MM.1S (cell line): ENCODE measurements around the gene ZNF776.

Experiments used
- CTCF ChIP-seq: fragments of 300-600 bp; sonication (generic); IDR thresholded peaks from 2 replicates; pipeline ENCODE4 v1.5.1; 2016; ENCODE audit warnings: antibody characterized with exemption, low read length, mixed read lengths
- EZH2 ChIP-seq: fragments of 300-600 bp; sonication (generic); optimal IDR thresholded peaks from 2 replicates; pipeline ENCODE3; 2017; ENCODE audit warnings: low read depth, mild to moderate bottlenecking, antibody characterized with exemption, low read length, mixed read lengths
- EZH2phosphoT487 ChIP-seq: fragments of 300-600 bp; sonication (generic); IDR thresholded peaks from 2 replicates; pipeline ENCODE4 v1.6.1; 2018; ENCODE audit warnings: antibody characterized with exemption, low read length

GRCh38 chr19:57776764-57777296, 30.2 kb downstream of the ZNF776 start:
- no peak for TF ChIP-seq CTCF
- no peak for TF ChIP-seq EZH2phosphoT487
- TF ChIP-seq EZH2, result no peak
